ENCODE measurements around the gene CPPED1.
A peak's percentile ranks its signal among the peaks of the same experiment; 100 is the strongest.
"Not testable (repeated sequence)": the region's sequence is repeated elsewhere in the genome, so short reads cannot be mapped to it uniquely, and the experiment has no call there.

The CPPED1 gene

DNA sequence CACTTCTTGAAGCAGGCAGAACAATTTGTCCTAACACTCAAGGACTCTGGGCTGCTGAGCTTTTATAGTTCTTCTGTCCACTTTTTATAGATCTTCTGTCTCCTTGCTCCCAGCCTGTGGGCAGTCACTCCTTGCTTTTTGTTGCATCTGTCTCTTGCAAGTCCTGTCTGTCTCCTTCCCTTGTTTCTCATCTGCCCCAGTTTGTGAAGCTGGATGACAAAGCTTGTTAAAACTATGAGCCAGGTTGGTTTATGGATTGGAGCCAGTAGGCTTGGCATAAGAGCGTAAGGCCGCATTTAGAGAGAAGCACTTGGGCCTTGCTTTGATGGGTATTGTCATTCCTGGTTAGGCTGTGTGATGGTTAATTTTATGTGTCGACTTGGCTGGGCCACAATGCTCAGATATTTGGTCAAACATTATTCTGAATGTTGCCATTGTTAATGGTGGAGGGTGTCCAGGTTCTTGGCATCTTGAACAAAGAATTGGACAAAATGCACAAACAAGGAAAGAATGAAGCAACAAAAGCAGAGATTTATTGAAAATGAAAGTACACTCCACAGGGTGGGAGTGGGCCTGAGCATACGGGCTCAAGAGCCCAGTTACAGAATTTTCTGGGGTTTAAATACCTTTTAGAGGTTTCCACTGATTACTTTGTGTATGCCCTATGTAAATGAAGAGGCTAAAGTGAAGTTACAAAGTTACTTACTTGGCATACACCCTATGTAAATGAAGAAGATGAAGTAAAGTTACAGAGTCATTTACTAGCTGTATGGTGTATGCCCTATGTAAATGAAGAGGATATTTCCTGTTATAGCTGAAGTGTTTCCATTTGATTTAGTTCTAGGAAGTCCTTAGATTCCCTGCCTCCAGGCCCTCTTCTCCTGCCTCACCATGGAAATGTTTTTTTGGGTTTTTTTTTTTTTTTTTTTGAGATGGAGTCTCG is 8.0 kb upstream of the CPPED1 start:
- TF ChIP-seq, protein P1, sequence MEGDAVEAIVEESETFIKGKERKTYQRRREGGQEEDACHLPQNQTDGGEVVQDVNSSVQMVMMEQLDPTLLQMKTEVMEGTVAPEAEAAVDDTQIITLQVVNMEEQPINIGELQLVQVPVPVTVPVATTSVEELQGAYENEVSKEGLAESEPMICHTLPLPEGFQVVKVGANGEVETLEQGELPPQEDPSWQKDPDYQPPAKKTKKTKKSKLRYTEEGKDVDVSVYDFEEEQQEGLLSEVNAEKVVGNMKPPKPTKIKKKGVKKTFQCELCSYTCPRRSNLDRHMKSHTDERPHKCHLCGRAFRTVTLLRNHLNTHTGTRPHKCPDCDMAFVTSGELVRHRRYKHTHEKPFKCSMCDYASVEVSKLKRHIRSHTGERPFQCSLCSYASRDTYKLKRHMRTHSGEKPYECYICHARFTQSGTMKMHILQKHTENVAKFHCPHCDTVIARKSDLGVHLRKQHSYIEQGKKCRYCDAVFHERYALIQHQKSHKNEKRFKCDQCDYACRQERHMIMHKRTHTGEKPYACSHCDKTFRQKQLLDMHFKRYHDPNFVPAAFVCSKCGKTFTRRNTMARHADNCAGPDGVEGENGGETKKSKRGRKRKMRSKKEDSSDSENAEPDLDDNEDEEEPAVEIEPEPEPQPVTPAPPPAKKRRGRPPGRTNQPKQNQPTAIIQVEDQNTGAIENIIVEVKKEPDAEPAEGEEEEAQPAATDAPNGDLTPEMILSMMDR (IDR thresholded peaks at IDR 0.05; ENCODE audit: low read depth, low read length), result no peak
- DNase-seq (ENCODE audit: extremely low read depth, low read depth), result no peak

- DNase-seq (ENCODE audit: extremely low read depth, low read depth), result no peak
- TF ChIP-seq, protein P1 (IDR thresholded peaks at IDR 0.05; ENCODE audit: low read depth, low read length), result no peak
Observed at GRCh38 chr16:12805066-12805465, 1.4 kb upstream of the CPPED1 start.

DNA sequence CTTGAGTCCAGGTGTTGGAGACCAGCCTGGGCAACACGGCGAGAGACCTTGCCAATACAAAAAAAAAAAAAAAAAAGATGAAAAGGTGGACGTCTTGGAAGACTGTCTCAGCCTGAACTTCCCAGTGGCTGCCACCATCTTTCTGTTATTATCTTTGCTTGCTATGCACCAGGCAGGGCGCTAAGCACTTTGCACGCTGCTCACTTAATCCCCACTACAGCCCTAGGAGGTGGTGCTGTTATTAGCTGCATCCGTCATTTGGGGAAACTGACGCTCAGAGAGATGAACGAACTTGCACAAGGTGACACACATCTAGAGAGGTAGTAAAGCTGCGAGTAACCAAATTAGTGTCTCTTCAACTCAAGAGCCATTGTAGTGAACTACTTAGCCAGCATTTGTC is 708 bp upstream of the CPPED1 start:
- TF ChIP-seq, protein P1 (IDR thresholded peaks at IDR 0.05; ENCODE audit: low read depth, low read length), result no peak
- DNase-seq (ENCODE audit: extremely low read depth, low read depth), result no peak

GRCh38 chr16:12802661-12803060 is 1.0 kb downstream of the CPPED1 start:
- no peak for DNase-seq (ENCODE audit: extremely low read depth, low read depth)
- TF ChIP-seq, protein P1 (IDR thresholded peaks at IDR 0.05; ENCODE audit: low read depth, low read length), result no peak

- no peak for DNase-seq (ENCODE audit: extremely low read depth, low read depth)
- TF ChIP-seq, protein P1 (IDR thresholded peaks at IDR 0.05; ENCODE audit: low read depth, low read length), result no peak
Observed at GRCh38 chr16:12802048-12802447, 1.6 kb downstream of the CPPED1 start.

DNA sequence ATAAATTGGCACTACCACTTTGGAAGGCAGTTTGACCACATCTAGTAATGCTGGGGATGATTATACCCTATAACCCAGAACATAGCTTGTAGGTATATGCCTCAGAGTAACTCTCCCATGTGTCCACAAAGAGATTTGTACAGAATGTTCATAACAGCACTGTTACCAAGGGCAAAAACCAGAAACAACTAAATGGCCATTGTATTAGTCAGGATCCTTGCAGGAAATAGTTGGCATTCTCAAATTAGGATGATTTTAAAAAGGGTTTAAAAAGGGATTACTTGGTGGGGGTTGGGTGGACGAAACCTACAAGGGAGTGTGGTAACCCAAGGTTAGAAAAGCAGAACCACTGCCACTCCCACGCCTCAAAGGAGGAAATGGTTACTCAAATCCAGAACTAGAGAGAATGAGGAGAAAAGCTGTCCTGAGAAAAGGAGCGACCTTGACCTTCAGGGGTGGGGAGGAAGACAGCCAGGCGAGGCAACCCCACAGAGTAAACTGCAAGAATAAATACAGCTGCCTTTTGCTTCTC is 2.1 kb downstream of the CPPED1 start:
- DNase-seq (ENCODE audit: extremely low read depth, low read depth), result peak; percentile 80
- TF ChIP-seq, protein P1 (IDR thresholded peaks at IDR 0.05; ENCODE audit: low read depth, low read length), result no peak

DNA sequence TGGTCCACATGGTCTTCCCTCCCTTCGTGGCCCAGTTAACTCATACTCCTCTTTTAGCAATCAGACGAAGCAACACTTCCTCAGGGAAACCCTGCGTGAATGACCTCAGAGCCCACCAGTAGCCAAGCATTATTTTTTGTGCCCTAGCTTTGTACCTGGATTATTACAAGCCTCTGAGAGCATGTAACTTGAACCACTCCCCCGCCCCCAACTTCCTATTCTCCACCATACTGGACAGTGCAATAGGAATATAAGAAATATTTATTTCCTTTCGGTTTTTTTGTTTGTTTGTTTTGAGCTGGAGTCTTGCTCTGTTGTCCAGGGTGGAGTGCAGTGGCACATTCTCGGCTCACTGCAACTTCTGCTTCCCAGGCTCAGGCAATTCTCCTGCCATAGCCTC is 2.9 kb downstream of the CPPED1 start:
- TF ChIP-seq, protein P1 (IDR thresholded peaks at IDR 0.05; ENCODE audit: low read depth, low read length), result no peak
- no peak for DNase-seq (ENCODE audit: extremely low read depth, low read depth)

DNA sequence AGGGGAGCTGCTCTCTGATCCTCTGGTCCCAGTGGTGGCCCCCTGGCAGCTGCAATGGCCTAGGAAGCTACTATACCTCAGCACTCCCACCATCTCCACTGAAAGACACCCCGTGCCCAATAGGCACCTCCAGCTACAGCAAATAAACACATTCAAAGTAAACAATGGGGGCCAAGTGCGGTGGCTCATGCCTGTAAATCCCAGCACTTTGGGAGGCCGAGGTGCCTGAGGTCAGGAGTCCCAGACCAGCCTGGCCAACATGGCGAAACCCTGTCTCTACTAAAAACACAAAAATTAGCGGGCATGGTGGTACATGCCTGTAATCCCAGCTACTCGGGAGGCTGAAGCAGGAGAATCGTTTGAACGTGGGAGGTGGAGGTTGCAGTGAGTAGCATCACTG is 3.7 kb downstream of the CPPED1 start:
- DNase-seq (ENCODE audit: extremely low read depth, low read depth), result not testable (repeated sequence)

All from AG09319 (cell line).